ENCODE measurements around the gene LCN12. TPM values are rescaled to one million over a fixed set of nuclear protein-coding genes. Genes with fewer than 3 reads are reported as not detected.

Gene LCN12
- total RNA-seq, 1 donor = not detected

DNA sequence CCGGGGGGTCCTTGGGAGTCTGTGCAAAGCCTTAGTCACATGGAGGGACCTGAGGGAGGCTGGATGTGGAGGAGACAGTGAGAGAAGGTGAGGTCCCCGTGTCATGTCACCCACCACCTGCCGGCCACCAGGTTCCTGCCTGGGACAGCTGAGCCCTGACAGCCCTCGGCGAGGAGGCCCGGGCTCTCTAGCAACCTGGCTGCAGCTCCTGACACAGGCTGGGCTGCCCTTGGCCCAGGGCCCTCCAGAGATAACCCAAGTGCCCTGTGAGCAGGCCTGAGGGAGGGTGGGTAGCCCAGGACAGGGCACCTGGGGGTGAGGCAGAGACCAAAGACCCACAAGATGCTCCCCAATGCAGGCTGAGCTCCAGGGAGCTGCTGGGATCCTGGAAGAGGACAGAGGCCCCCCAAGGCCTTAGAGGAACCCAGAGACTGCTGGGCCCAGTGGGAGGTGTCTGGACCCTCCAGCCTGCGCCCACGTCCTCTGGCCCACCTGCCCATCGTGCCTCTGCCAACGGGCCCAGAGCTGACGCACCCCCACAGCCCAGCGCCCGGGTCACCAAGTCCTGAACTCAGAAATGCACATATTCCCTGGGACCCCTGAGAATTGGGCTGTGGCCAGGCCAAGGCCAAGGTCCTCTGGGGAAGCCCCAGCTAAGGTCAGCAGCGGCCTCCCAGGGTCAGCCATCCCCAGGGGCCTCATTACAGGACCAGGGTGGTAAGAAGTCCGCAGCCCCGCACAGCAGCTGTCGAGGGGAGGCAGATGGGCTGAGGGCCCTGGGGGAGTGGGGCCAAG is 16.5 kb downstream of the LCN12 start:
- DNase-seq (ENCODE audit: low read depth) = no peak
- TF ChIP-seq, protein P1, sequence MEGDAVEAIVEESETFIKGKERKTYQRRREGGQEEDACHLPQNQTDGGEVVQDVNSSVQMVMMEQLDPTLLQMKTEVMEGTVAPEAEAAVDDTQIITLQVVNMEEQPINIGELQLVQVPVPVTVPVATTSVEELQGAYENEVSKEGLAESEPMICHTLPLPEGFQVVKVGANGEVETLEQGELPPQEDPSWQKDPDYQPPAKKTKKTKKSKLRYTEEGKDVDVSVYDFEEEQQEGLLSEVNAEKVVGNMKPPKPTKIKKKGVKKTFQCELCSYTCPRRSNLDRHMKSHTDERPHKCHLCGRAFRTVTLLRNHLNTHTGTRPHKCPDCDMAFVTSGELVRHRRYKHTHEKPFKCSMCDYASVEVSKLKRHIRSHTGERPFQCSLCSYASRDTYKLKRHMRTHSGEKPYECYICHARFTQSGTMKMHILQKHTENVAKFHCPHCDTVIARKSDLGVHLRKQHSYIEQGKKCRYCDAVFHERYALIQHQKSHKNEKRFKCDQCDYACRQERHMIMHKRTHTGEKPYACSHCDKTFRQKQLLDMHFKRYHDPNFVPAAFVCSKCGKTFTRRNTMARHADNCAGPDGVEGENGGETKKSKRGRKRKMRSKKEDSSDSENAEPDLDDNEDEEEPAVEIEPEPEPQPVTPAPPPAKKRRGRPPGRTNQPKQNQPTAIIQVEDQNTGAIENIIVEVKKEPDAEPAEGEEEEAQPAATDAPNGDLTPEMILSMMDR (IDR thresholded peaks at IDR 0.05; ENCODE audit: insufficient read depth, low read length) = no peak

DNA sequence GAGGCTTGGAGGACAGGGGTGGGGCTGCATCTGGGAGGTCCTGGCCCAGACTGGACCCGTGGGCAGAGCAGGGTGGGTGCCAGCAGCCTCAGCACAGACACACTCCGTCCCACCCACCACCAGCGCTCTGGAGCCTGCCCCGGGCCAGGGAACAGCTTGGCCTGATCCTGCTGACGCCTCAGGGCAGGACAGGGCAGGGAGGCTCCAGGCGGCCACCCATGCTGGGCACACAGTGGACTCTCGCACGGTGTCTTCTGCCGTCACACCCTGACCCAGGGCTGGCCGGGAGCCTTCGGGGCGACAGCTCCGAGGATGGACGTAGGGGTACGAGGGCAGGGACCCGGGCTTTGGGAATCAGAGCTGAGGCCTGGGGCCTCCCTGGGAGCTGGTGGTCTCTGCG is 17.1 kb downstream of the LCN12 start:
- TF ChIP-seq, protein P1 (IDR thresholded peaks at IDR 0.05; ENCODE audit: insufficient read depth, low read length) = no peak
- no peak for DNase-seq (ENCODE audit: low read depth)
- no peak overlapping the region for H3K4me3 ChIP-seq (ENCODE audit: low read depth, low read length)

More for the DNA sequence above, 16.5 kb downstream of the LCN12 start:
- H3K4me3 ChIP-seq (ENCODE audit: low read depth, low read length) = no peak overlapping the region

DNA sequence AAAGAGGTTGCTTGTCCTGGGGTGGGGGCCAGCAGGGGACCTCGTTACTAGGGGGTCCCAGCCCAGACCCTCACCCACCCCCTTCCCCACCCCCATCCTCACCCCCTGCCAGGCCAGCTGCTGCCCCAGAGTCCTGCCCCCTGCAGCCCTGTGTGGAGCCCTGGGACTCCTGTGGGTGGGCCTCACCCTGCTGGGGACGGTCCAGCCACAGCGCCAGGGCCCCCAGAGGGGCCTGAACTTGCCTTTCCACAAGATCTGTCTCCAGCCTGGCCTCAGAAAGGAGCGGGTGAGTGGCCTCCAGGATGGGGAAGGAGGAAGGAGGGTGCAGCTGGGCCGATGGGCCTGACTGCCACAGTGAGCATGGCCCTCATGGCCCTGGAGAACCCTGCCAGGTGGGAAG is 17.7 kb downstream of the LCN12 start:
- no peak overlapping the region for H3K4me3 ChIP-seq (ENCODE audit: low read depth, low read length)
- DNase-seq (ENCODE audit: low read depth) = no peak
- TF ChIP-seq, protein P1 (IDR thresholded peaks at IDR 0.05; ENCODE audit: insufficient read depth, low read length) = no peak

DNA sequence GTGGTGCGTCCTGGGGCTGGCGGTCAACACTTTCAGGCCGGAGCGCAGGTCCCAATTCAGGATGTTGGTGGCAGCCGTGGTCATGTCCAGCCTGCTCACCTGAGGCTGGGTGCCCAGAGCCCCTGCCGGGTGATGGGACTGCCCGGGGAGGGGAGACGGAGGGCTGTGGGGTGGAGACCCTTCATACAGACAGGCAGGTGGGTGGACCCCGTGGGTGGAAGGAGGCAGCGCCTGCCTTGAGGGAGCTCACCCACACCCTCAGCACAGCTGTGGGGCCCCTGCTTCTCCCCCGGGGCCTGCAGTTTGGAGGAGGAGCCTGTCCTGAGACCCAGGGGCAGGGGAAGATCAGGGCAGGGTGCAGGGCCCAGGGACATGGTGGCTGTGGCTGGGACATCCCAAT is 18.3 kb downstream of the LCN12 start:
- DNase-seq (ENCODE audit: low read depth) = no peak
- TF ChIP-seq, protein P1 (IDR thresholded peaks at IDR 0.05; ENCODE audit: insufficient read depth, low read length) = no peak
- H3K4me3 ChIP-seq (ENCODE audit: low read depth, low read length) = no peak overlapping the region

DNA sequence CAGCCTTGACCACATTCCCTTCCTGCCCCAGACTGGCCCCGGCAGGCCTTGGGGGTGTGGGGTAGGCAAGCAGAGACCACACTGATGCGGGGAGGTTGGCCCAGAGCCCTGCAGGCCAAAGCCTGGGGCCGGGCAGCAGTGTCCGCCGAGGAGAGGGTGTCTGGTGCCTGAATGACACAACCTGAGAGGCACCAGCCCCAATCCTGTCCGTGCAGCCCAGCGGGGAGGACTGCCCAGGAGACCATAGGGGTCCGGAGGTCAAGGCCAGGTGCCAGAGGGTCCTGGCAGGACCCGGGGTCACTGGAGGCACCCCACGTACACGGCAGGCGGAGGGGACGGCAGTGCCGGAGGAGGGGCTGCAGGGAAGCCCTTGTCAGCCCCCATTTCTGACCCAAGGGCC is 19.7 kb downstream of the LCN12 start:
- TF ChIP-seq, protein P1 (IDR thresholded peaks at IDR 0.05; ENCODE audit: insufficient read depth, low read length) = no peak
- H3K4me3 ChIP-seq (ENCODE audit: low read depth, low read length) = no peak overlapping the region
- DNase-seq (ENCODE audit: low read depth) = no peak

DNA sequence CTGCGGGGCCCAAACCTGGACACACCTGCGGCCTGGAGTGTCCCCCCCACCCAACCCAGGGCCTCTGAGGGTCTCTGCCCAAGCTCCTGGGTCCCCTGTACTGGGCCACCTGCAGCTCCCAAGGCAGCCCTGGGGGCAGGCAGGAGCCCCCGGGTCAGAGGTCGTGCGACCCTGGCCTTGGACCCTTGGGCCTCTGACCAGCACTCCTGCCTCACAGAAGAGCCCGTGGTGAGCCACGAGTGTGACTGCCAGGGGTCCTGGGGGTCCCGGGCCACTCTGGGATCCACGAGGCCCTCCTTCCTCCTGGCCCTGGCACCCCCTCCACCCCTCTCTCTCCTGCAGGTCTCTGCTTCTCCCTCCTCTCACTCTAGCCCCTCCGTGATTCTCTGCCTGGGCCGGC is 20.3 kb downstream of the LCN12 start:
- H3K4me3 ChIP-seq (ENCODE audit: low read depth, low read length) = no peak overlapping the region
- no peak for DNase-seq (ENCODE audit: low read depth)
- TF ChIP-seq, protein P1 (IDR thresholded peaks at IDR 0.05; ENCODE audit: insufficient read depth, low read length) = no peak

DNA sequence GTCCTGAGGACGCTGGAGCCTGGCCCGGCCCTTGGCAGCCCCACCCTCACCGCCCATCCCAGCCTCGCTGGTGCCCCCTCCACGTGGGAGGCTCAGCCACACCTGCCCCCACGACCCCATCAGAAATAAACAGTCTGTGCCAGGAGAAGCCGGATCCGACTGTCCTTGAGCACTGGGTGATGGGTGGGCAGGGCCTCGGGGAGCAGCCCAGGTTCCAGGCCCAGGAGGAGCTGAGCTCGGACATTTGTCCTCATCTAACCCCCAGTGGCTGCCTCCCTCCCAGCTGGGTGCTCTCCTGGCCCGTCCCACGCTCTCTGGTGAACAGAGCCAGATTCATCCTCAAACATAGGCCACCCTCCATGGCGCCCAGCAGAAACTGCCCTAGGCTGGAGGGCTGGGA is 20.7 kb downstream of the LCN12 start:
- TF ChIP-seq, protein P1 (IDR thresholded peaks at IDR 0.05; ENCODE audit: insufficient read depth, low read length) = no peak
- no peak overlapping the region for H3K4me3 ChIP-seq (ENCODE audit: low read depth, low read length)
- DNase-seq (ENCODE audit: low read depth) = no peak

Measured in fibroblast of the aortic adventitia (primary cell).